ENCODE measurements around the gene RHBDL1.
A peak's percentile ranks its signal among the peaks of the same experiment; 100 is the strongest.

The RHBDL1 gene

DNA sequence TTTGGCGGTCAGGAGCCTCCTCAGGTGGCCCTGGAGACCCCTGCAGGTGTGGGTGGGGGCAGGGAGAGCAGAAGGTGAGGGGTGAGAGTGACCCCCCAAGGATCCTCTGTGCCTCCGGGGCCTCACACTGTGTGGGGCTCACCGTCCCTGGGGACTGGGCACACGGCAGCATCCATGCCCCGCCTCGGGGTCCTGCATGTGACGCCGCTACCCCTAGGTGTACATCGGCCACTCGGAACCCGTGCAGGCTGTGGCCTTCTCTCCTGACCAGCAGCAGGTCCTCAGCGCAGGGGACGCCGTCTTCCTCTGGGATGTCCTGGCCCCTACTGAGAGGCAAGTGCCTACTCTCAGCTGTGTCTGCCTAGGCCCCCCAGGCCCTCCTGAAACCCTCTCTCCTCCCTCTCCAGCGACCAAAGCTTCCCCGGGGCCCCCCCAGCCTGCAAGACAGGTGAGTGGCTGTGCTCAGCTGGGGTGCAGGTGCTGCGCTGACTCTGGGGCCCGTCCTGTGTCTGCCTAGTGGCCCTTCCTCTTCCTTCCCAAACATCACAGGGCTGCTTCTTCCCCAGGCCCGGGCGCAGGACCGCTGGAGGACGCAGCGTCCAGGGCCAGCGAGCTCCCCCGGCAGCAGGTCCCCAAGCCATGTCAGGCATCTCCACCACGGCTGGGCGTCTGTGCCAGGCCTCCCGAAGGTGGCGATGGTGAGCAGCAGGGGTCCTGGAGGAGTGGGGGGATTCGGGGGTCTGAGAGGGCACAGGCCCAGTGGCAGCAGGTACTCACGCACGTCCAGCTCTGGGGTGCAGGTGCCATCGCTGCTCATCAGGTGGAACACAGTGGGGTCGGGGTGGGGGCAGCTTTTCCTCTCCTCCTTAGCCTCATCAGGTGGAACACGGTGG is 16.5 kb upstream of the RHBDL1 start:
- no peak for DNase-seq (ENCODE audit: low read depth)

- DNase-seq (ENCODE audit: low read depth), result no peak
Observed at GRCh38 chr16:659618-660017, 15.9 kb upstream of the RHBDL1 start.

GRCh38 chr16:660132-660458 is 15.4 kb upstream of the RHBDL1 start:
- no peak for DNase-seq (ENCODE audit: low read depth)

- peak; percentile 38 for DNase-seq (ENCODE audit: low read depth)
Observed at GRCh38 chr16:660459-661183, 14.8 kb upstream of the RHBDL1 start.

- DNase-seq (ENCODE audit: low read depth), result no peak
Observed at GRCh38 chr16:661184-661821, 14.2 kb upstream of the RHBDL1 start.

- no peak for DNase-seq (ENCODE audit: low read depth)
Observed at GRCh38 chr16:662095-662494, 13.4 kb upstream of the RHBDL1 start.

GRCh38 chr16:662597-662996 is 12.9 kb upstream of the RHBDL1 start:
- DNase-seq (ENCODE audit: low read depth), result no peak

DNA sequence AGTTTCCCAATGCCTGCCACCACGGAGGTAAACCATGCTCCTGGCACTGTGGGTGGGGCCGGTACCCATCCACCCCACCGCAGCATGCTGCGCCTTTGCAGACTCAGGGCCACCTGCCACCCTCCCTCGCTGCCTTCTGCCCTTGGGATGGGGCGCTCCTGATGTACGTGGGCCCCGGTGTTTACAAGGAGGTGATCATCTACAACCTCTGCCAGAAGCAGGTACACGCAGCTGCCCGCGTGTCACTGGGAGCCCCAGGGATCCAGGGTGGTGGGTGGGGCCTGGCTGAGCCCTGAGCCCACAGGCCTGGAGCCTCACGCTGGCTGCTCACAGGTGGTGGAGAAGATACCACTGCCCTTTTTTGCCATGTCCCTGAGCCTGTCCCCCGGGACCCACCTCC is 8.9 kb upstream of the RHBDL1 start:
- no peak for DNase-seq (ENCODE audit: low read depth)

- DNase-seq (ENCODE audit: low read depth), result no peak
Observed at GRCh38 chr16:667113-667779, 8.2 kb upstream of the RHBDL1 start.

DNA sequence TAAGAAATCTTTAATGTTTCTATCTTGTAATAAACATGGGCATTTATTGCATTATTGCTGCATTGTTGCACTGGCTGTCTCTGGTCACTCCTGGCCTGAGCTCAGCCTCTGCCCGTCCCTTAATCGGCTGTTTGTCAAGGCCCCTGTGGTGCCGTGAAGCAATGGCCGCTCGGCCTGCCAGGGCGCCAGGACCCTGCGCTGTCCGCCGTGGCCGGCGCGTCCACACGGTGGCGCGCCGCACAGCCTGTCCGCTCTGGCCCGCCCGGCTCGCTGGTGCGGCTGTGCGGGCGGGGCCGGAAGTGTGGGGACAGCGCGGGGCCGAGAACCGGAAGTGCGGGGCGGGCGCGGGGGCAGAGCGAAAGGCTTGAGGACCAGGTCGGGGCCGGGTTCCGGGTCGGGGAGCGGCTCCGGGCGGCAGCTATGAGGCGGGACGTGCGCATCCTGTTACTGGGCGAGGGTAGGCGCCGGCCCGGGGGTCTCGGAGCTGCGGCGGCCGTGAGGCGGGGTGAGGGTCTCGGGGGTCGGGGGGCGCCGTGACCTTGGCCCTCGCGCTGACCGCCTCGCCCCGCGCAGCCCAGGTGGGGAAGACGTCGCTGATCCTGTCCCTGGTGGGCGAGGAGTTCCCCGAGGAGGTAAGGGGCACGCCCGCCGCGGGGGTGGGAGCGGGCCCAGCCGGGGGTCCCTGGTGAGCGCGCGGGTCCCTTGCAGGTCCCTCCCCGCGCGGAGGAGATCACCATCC is 7.5 kb upstream of the RHBDL1 start, which contains the start of gene RHOT2:
RHOT2 (plus strand) TSS at position 353 of the 739 bp plus-strand sequence; CDS start at position 421, 68 bp downstream.
- peak; percentile 86 for DNase-seq (ENCODE audit: low read depth)

- DNase-seq (ENCODE audit: low read depth), result no peak
Observed at GRCh38 chr16:668519-669171, 6.8 kb upstream of the RHBDL1 start.

- DNase-seq (ENCODE audit: low read depth), result no peak
Observed at GRCh38 chr16:669666-670065, 5.8 kb upstream of the RHBDL1 start.

DNA sequence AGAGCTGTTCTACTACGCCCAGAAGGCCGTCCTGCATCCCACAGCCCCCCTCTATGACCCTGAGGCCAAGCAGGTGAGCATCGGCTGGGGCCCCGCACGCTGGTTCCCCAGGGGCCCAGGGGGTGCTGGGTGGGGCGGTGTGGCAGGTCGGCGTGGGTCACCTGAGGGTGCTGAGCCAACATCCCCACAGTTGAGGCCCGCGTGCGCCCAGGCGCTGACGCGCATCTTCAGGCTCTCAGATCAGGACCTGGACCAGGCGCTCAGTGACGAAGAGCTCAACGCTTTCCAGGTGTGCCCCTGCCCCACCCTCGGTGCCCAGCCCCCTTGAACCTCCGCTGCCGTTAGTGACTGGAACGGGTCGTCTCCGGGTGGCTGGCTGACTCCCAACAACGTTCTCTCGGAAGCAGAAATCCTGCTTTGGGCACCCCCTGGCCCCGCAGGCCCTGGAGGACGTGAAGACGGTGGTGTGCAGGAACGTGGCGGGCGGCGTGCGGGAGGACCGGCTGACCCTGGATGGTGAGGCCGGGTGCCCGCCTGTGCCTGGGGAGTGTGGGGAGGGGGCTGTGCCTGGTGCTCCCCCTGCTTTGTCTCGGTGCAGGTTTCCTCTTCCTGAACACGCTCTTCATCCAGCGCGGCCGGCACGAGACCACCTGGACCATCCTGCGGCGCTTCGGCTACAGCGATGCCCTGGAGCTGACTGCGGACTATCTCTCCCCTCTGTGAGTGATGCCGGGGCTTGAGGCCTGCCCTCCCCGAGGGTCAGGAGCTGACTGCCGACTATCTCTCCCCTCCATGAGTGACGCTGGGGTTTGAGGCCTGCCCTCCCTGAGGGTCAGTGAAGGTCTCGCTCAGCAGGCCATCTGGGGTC is 4.8 kb upstream of the RHBDL1 start:
- DNase-seq (ENCODE audit: low read depth), result no peak

DNA sequence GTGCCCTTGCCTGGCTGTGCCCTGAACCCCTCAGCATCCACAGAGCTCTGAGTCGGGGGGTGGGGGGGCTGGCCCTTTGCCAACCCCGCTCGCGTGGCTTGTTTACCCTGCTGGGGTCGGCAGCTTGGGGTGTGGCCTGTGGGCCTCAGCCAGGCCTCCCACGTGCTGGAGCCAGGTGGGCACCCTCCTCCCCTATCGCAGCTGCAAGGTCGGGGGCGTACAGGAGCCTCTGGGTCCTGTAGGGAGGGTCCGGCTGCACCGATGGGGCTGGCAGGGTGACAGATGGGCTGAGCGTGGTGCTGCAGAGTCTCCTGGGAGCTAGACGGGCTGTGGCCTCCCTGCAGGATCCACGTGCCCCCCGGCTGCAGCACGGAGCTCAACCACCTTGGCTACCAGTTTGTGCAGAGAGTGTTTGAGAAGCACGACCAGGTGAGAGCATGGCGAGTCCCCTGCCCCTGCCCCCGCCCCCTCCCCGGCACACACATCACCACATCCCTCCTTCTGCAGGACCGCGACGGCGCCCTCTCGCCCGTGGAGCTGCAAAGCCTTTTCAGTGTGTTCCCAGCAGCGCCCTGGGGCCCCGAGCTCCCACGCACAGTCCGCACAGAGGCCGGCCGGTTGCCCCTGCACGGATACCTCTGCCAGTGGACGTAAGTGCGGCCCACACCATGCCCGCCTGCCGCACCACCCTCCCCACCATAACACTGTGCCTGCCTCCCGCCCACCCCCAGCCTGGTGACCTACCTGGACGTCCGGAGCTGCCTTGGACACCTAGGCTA is 3.9 kb upstream of the RHBDL1 start:
- DNase-seq (ENCODE audit: low read depth), result no peak

DNA sequence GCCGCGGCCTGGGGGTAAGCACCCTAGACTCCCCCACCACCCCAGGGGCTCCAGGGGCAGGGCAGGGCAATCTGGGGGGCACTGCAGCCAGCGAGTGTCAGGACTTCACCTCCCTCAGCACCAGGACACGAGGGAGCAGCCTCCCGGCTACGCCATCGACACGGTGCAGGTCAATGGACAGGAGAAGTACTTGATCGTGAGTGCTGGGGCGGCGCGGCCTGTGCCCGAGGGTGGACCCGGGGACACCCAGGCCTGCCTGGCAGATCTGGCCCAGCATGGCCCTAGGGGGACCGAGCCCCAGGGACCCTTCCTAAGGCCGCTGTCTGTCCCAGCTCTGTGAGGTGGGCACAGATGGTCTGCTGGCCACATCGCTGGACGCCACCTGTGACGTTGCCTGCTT is 3.1 kb upstream of the RHBDL1 start:
- DNase-seq (ENCODE audit: low read depth), result no peak

DNA sequence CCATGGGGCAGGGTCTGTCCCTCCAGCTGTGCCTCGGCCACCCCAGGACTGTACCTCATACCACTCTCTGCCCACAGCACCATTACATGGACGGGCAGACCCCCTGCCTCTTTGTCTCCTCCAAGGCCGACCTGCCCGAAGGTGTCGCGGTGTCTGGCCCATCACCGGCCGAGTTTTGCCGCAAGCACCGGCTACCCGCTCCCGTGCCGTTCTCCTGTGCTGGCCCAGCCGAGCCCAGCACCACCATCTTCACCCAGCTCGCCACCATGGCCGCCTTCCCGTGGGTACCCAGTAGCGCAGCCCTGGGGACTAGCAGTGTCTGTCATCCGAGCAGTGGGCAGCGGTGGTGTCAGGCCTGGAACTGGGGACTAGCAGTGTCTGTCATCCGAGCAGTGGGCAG is 2.6 kb upstream of the RHBDL1 start:
- no peak for DNase-seq (ENCODE audit: low read depth)

DNA sequence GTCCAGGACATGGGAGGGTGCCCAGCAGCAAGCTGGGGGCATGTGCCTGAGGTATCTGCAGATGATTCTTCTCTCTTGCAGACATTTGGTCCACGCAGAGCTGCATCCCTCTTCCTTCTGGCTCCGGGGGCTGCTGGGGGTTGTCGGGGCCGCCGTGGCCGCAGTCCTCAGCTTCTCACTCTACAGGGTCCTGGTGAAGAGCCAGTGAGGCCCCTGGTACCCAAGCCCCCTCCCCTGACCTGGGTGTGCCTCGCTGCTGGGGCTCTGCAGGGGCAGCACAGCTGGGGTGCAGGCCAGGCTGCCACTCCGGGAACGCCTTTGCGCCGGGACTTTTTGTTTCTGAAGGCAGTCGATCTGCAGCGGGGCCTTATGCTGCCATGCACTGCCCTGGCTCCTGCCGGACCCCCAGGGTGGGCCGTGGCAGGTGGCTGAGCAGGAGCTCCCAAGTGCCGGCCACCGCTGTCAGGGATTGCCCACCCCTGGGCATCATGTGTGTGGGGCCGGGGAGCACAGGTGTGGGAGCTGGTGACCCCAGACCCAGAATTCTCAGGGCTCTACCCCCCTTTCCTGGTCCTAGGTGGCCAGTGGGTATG is 2.0 kb upstream of the RHBDL1 start:
- DNase-seq (ENCODE audit: low read depth), result no peak

DNA sequence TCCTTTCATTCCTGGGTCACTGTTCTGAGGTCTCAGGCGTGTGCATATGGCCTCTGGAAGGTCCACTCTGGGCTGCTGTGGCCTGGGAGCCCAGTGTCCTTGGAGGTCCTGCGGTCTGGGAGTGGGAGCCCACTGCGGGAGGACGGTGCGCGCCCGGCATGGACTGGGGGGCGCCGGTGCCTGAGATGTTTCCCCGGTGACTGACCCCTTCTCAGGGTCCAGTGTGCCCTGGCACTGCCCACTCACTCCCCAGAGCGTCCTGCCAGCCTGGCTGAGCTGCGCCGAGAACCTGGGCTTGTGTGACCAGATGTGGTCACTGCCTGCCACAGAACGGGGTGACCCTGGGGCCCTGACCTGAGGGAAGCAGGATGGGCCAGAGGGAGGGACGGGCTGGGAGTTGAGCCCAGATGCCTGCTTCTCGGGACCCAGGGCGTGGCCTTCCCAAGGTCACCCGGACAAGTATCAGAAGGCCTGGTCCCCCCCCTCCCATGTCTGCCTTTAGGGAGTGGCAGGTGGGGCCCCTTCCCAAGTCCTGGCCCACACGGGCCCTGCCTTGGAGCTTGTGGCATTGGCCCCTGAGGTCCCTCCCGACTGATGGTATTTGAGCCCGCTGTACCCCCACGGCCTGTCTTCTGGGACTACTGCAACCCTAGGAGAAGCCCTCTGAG is 1.1 kb upstream of the RHBDL1 start:
- DNase-seq (ENCODE audit: low read depth), result no peak
